Endothelial cell of umbilical vein (primary cell): ENCODE data around the gene ZNF587B. TPM values are rescaled to one million over a fixed set of nuclear protein-coding genes. Genes with fewer than 3 reads are reported as not detected.
"Not testable (repeated sequence)": the region's sequence is repeated elsewhere in the genome, so short reads cannot be mapped to it uniquely, and the experiment has no call there.

Experiments used
- BruUV-seq: library from RNA; stranded (reverse); fragments of 400-500 nt; replicated peaks from 2 replicates; lab custom pipeline; 2021; lab: Mats Ljungman, UMichigan
- CTCF ChIA-PET: fragments of 300-600, 350-600 bp; sonication (Branson Sonifier 250); formaldehyde crosslinking; loops from one replicate; lab custom pipeline; 2021; ENCODE audit warnings: antibody characterized with exemption, inconsistent platforms; lab: Charles Lee
- POLR2A ChIA-PET: fragments of 300-600, 350-600 bp; sonication (Branson Sonifier 250); formaldehyde crosslinking; loops from one replicate; lab custom pipeline; 2021; ENCODE audit warnings: antibody characterized with exemption, inconsistent platforms; lab: Charles Lee
- DNase-seq: peaks from one replicate; pipeline ENCODE4 v3.0.0-alpha.2; 2011; ENCODE audit warnings: low read depth, low spot score
- FAIRE-seq: peaks from 2 replicates; lab custom pipeline; 2011; peaks lifted over from hg19 to GRCh38; lab: Jason Lieb, UNC
- H2AFZ ChIP-seq: 2 replicates; pipeline ENCODE4 v1.6.0; 2012; ENCODE audit warnings: low read depth, low read length, control low read depth, inconsistent platforms
- H3K27ac ChIP-seq: 2 replicates; pipeline ENCODE4 v1.5.1; 2011; ENCODE audit warnings: low read depth, mild to moderate bottlenecking, control low read depth, low read length, moderate library complexity; ENCODE audit not compliant: insufficient read depth
- H3K27me3 ChIP-seq, 2 experiments: 2 replicates each; pipeline versions ENCODE4 v1.6.0 to v1.6.1; 2011; ENCODE audit warnings: low read length in 2 of 2, mixed read lengths in 1 of 2; ENCODE audit not compliant: control insufficient read depth in 2 of 2, insufficient read depth in 2 of 2
- H3K36me3 ChIP-seq, 2 experiments: 2 replicates in 1 of 2; 3 replicates in 1 of 2; pipeline ENCODE4 v1.5.1; 2011; ENCODE audit warnings: low read length in 2 of 2, mild to moderate bottlenecking in 1 of 2, moderate library complexity in 1 of 2; ENCODE audit not compliant: control insufficient read depth in 2 of 2, insufficient read depth in 2 of 2; ENCODE audit errors: extremely low read depth in 1 of 2
- H3K4me1 ChIP-seq: 3 replicates; pipeline ENCODE4 v1.5.1; 2011; ENCODE audit warnings: mild to moderate bottlenecking, low read length; ENCODE audit not compliant: control insufficient read depth, insufficient read depth; ENCODE audit errors: extremely low read depth
- H3K4me2 ChIP-seq: 2 replicates; pipeline ENCODE4 v1.6.1; 2011; ENCODE audit warnings: low read length, control low read depth, mixed read lengths; ENCODE audit not compliant: insufficient read depth
- H3K4me3 ChIP-seq, 3 experiments: fragments of 200-600 bp in 1 of 3; sonication (generic), shearing (Covaris generic) in 1 of 3; replicated peaks in 1 of 3; 2 replicates each; pipeline ENCODE4 v1.5.1; 2011 to 2016; ENCODE audit warnings: control low read depth in 3 of 3, low read length in 3 of 3, mild to moderate bottlenecking in 2 of 3, inconsistent platforms in 1 of 3, low read depth in 1 of 3, moderate library complexity in 1 of 3; ENCODE audit not compliant: insufficient read depth in 1 of 3
- H3K79me2 ChIP-seq: 2 replicates; pipeline ENCODE4 v1.6.0; 2012; ENCODE audit warnings: low read length, inconsistent platforms; ENCODE audit not compliant: control insufficient read depth, insufficient read depth
- H3K9ac ChIP-seq: replicated peaks from 2 replicates; pipeline ENCODE3; 2011; ENCODE audit warnings: low read length, control low read depth; ENCODE audit not compliant: insufficient read depth; ENCODE audit errors: extremely low read depth
- H3K9me1 ChIP-seq: replicated peaks from 3 replicates; pipeline ENCODE4 v1.6.0; 2011; ENCODE audit warnings: mild to moderate bottlenecking, low read length; ENCODE audit not compliant: control insufficient read depth, insufficient read depth; ENCODE audit errors: extremely low read depth
- H3K9me3 ChIP-seq: replicated peaks from 2 replicates; pipeline ENCODE4 v1.5.1; 2012; ENCODE audit warnings: low read length, inconsistent platforms; ENCODE audit not compliant: control insufficient read depth, insufficient read depth
- H4K20me1 ChIP-seq: replicated peaks from 2 replicates; pipeline ENCODE3; 2011; ENCODE audit warnings: mild to moderate bottlenecking, low read length; ENCODE audit not compliant: control insufficient read depth, insufficient read depth; ENCODE audit errors: extremely low read depth
- dilution Hi-C: fragments of 300-500 bp; cut with MboI; formaldehyde crosslinking; loops from one replicate; pipeline ENCODE4 v1.15.0; 2019; ENCODE audit warnings: low sequenced_read_pairs; ENCODE audit not compliant: extremely low pct_ligation_motif_present
- intact Hi-C: fragments of 100-400 bp; cut with micrococcal nuclease; formaldehyde crosslinking; loops from one replicate; pipeline ENCODE4 v1.10.0; 2022
- polyA plus RNA-seq, 4 experiments: library from polyadenylated mRNA; depleted of rRNA in 3 of 4; stranded (reverse) in 3 of 4; unstranded in 1 of 4; fragments of >200 nt; gene quantifications; 2 replicates each; pipeline versions ENCODE4 v1.2.1 to v1.2.3, GENCODE V29; 2011 to 2012; ENCODE audit warnings: missing spikeins in 1 of 4
- total RNA-seq: library from RNA; stranded (reverse); gene quantifications from 2 replicates; pipeline ENCODE4 v1.2.3, GENCODE V29; 2021

The ZNF587B gene
- total and polyA plus RNA-seq, 2 donors (not counting 3 experiments of a cell fraction or from before 2014, with no cell fraction given): 3.2 to 16.3 TPM

- intact Hi-C loops, H3K9me3 ChIP-seq, H3K9me1 ChIP-seq, H3K27me3 ChIP-seq, H3K4me3 ChIP-seq, FAIRE-seq, H3K4me2 ChIP-seq, CTCF ChIA-PET, H2AFZ ChIP-seq, dilution Hi-C loops, H4K20me1 ChIP-seq, H3K9ac ChIP-seq, H3K36me3 ChIP-seq, H3K27ac ChIP-seq, POLR2A ChIA-PET, H3K4me1 ChIP-seq, DNase-seq, BruUV-seq: not testable (repeated sequence)
- H3K79me2 ChIP-seq: peaks cover 62% of the 10 kb centered on the region
Measured at GRCh38 chr19:57821095-57821494, 9.0 kb upstream of the ZNF587B start.

GRCh38 chr19:57821501-57821900, 8.6 kb upstream of the ZNF587B start:
- POLR2A ChIA-PET, BruUV-seq, intact Hi-C loops, H3K4me2 ChIP-seq, FAIRE-seq, H3K27me3 ChIP-seq, H3K36me3 ChIP-seq, dilution Hi-C loops, CTCF ChIA-PET, H3K4me1 ChIP-seq, H3K9me3 ChIP-seq, H3K4me3 ChIP-seq, H3K9ac ChIP-seq, H4K20me1 ChIP-seq, H3K9me1 ChIP-seq, DNase-seq, H2AFZ ChIP-seq, H3K27ac ChIP-seq: not testable (repeated sequence)
- peaks cover 65% of the 10 kb centered on the region for H3K79me2 ChIP-seq

GRCh38 chr19:57823155-57823554, 6.9 kb upstream of the ZNF587B start:
- H3K4me2 ChIP-seq, BruUV-seq, H4K20me1 ChIP-seq, CTCF ChIA-PET, H3K27me3 ChIP-seq, H2AFZ ChIP-seq, POLR2A ChIA-PET, dilution Hi-C loops, H3K36me3 ChIP-seq, H3K4me1 ChIP-seq, FAIRE-seq, intact Hi-C loops, DNase-seq, H3K9me1 ChIP-seq, H3K27ac ChIP-seq, H3K9ac ChIP-seq, H3K4me3 ChIP-seq, H3K9me3 ChIP-seq: not testable (repeated sequence)
- H3K79me2 ChIP-seq: peaks cover 72% of the 10 kb centered on the region

GRCh38 chr19:57823608-57824007, 6.5 kb upstream of the ZNF587B start:
- H3K4me2 ChIP-seq, dilution Hi-C loops, H2AFZ ChIP-seq, H4K20me1 ChIP-seq, H3K9ac ChIP-seq, H3K4me3 ChIP-seq, CTCF ChIA-PET, DNase-seq, H3K4me1 ChIP-seq, H3K27ac ChIP-seq, intact Hi-C loops, FAIRE-seq, H3K9me1 ChIP-seq, H3K27me3 ChIP-seq, BruUV-seq, H3K36me3 ChIP-seq, H3K9me3 ChIP-seq, POLR2A ChIA-PET: not testable (repeated sequence)
- H3K79me2 ChIP-seq: peaks cover 72% of the 10 kb centered on the region
